Gastrocnemius medialis (tissue), 4 donors: ENCODE data around the gene LDB1.
A peak's percentile ranks its signal among the peaks of the same experiment; 100 is the strongest.

Source experiments
- CTCF ChIP-seq, 5 experiments: fragments of 450-650 bp in 3 of 5; fragments of 200-600 bp in 2 of 5; sonication (generic) in 2 of 5; IDR thresholded peaks in 4 of 5; conservative IDR thresholded peaks in 1 of 5; 1 replicate in 4 of 5; 2 replicates in 1 of 5; pipeline ENCODE4 v1.5.1; 2016 to 2019; ENCODE audit warnings: antibody characterized with exemption in 5 of 5, mild to moderate bottlenecking in 3 of 5, moderate library complexity in 3 of 5
- POLR2A ChIP-seq, 2 donors: fragments of 450-650 bp; IDR thresholded peaks; one replicate each; pipeline ENCODE4 v1.6.1; 2017; ENCODE audit warnings: antibody characterized with exemption in 2 of 2, mild to moderate bottlenecking in 2 of 2, moderate library complexity in 2 of 2

- TF ChIP-seq CTCF (IDR thresholded peaks at IDR 0.05 in 4 of 5, conservative IDR thresholded peaks at IDR 0.05 in 1 of 5) (peak in 2 of 5 experiments; percentile 17 to 21), POLR2A (IDR thresholded peaks at IDR 0.05) (peak; percentile 62 to 77)
Measured at GRCh38 chr10:102064868-102065560, 55.2 kb downstream of the LDB1 start, which contains the start of gene HPS6.
